SK-N-SH (cell line): ENCODE data around the gene SEMA3B. TPM values are rescaled to one million over a fixed set of nuclear protein-coding genes. Genes with fewer than 3 reads are reported as not detected.

Source experiments
- CTCF ChIA-PET: fragments of 300-600, 350-600 bp; formaldehyde crosslinking; extraction: SDS; loops from one replicate; lab custom pipeline; 2021; lab: Yijun Ruan, JAX
- POLR2A ChIA-PET: fragments of 350-600 bp; sonication (Branson Sonifier 250); formaldehyde crosslinking; extraction: SDS; loops from one replicate; lab custom pipeline; 2020; ENCODE audit warnings: antibody characterized with exemption, inconsistent platforms; lab: Yijun Ruan, JAX
- DNase-seq: peaks from one replicate; pipeline ENCODE4 v3.0.0; 2012
- H2AFZ ChIP-seq: fragments of 200-600 bp; sonication (generic); 2 replicates; pipeline ENCODE4 v1.8.1; 2016; ENCODE audit warnings: antibody characterized with exemption, mild to moderate bottlenecking, low read depth
- H3F3A ChIP-seq: fragments of 200-600 bp; sonication (generic); replicated peaks from 2 replicates; pipeline ENCODE3; 2016; ENCODE audit warnings: antibody characterized with exemption, mild to moderate bottlenecking; ENCODE audit not compliant: insufficient read depth
- H3K27ac ChIP-seq, 2 experiments: fragments of 200-500 bp in 1 of 2; fragments of 200-600 bp in 1 of 2; sonication (Bioruptor generic) in 1 of 2; sonication (generic), shearing (Covaris generic) in 1 of 2; 2 replicates each; pipeline versions ENCODE4 v1.5.1 to v1.6.1; 2014 to 2016; ENCODE audit warnings: low read depth in 2 of 2, inconsistent platforms in 1 of 2, low read length in 1 of 2, mild to moderate bottlenecking in 1 of 2, mixed read lengths in 1 of 2
- H3K27me3 ChIP-seq: fragments of 200-600 bp; sonication (generic), shearing (Covaris generic); 2 replicates; pipeline ENCODE4 v1.6.1; 2016; ENCODE audit warnings: mixed run types; ENCODE audit not compliant: insufficient read depth
- H3K36me3 ChIP-seq, 2 experiments: fragments of 200-500 bp in 1 of 2; fragments of 200-600 bp in 1 of 2; sonication (Bioruptor generic) in 1 of 2; sonication (generic) in 1 of 2; replicated peaks in 1 of 2; 2 replicates each; pipeline versions ENCODE3 to v1.5.1; 2014 to 2016; ENCODE audit warnings: low read length in 1 of 2, mild to moderate bottlenecking in 1 of 2; ENCODE audit not compliant: insufficient read depth in 2 of 2, control insufficient read depth in 1 of 2
- H3K4me1 ChIP-seq, 2 experiments: fragments of 200-500 bp in 1 of 2; fragments of 200-600 bp in 1 of 2; sonication (Bioruptor generic) in 1 of 2; sonication (generic), shearing (Covaris generic) in 1 of 2; 2 replicates each; pipeline versions ENCODE4 v1.5.1 to v1.6.1; 2014 to 2016; ENCODE audit warnings: low read depth in 1 of 2, low read length in 1 of 2, mixed run types in 1 of 2; ENCODE audit not compliant: insufficient read depth in 2 of 2, control insufficient read depth in 1 of 2
- H3K4me2 ChIP-seq: fragments of 200-600 bp; sonication (generic), shearing (Covaris generic); 2 replicates; pipeline ENCODE4 v1.6.1; 2017; ENCODE audit warnings: mixed run types
- H3K4me3 ChIP-seq, 2 experiments: fragments of 200-500 bp in 1 of 2; fragments of 200-600 bp in 1 of 2; sonication (Bioruptor generic) in 1 of 2; sonication (generic), shearing (Covaris generic) in 1 of 2; 2 replicates each; pipeline versions ENCODE4 v1.5.1 to v1.8.1; 2014 to 2016; ENCODE audit warnings: low read depth in 2 of 2, inconsistent platforms in 1 of 2, low read length in 1 of 2, mild to moderate bottlenecking in 1 of 2, mixed read lengths in 1 of 2, moderate library complexity in 1 of 2
- H3K79me2 ChIP-seq: fragments of 200-600 bp; sonication (generic); 2 replicates; pipeline ENCODE4 v1.8.1; 2017; ENCODE audit warnings: mild to moderate bottlenecking; ENCODE audit not compliant: insufficient read depth
- H3K9ac ChIP-seq: fragments of 200-600 bp; sonication (generic); 2 replicates; pipeline ENCODE4 v1.6.1; 2017; ENCODE audit warnings: mixed run types
- H3K9me2 ChIP-seq: fragments of 200-600 bp; sonication (generic); 2 replicates; pipeline ENCODE4 v1.6.1; 2017; ENCODE audit warnings: mixed run types
- H3K9me3 ChIP-seq: fragments of 200-600 bp; sonication (generic); 2 replicates; pipeline ENCODE4 v1.6.1; 2017; ENCODE audit warnings: mixed run types, mild to moderate bottlenecking, moderate library complexity
- H4K20me1 ChIP-seq: fragments of 200-600 bp; sonication (generic); 2 replicates; pipeline ENCODE4 v1.6.1; 2017; ENCODE audit warnings: mild to moderate bottlenecking, mixed run types; ENCODE audit not compliant: insufficient read depth
- EZH2phosphoT487 ChIP-seq: fragments of 200-600 bp; sonication (generic); IDR thresholded peaks from 2 replicates; pipeline ENCODE4 v1.6.1; 2017; ENCODE audit warnings: low read depth, mixed run types, mild to moderate bottlenecking, antibody characterized with exemption, moderate library complexity, borderline replicate concordance
- SIN3A ChIP-seq: IDR thresholded peaks from 2 replicates; pipeline ENCODE4 v1.6.1; 2012; ENCODE audit warnings: low read depth, mild to moderate bottlenecking, low read length, moderate library complexity, borderline replicate concordance
- WGBS: methylation state at CpG from one replicate; pipeline ENCODE4 v1.1.6; 2017; ENCODE audit warnings: low lambda C conversion rate; 5-methylcytosine and 5-hydroxymethylcytosine counted together
- polyA plus RNA-seq, 3 experiments: library from polyadenylated mRNA; depleted of rRNA; stranded (reverse); fragments of >200 nt; gene quantifications; 2 replicates each; pipeline ENCODE4 v1.2.3, GENCODE V29; 2012
- TF ChIP-seq, protein P1 (sequence below): fragments of 200-600 bp; sonication (generic); IDR thresholded peaks from 2 replicates; pipeline ENCODE4 v1.6.1; 2017; ENCODE audit warnings: antibody characterized with exemption, mild to moderate bottlenecking, moderate library complexity
- TF ChIP-seq, protein P2 (sequence below): IDR thresholded peaks from 2 replicates; pipeline ENCODE4 v1.4.0; 2012; ENCODE audit warnings: low read depth, borderline replicate concordance

Gene SEMA3B
- polyA plus RNA-seq, 1 of the 3 experiments (the other 2 are of a cell fraction): 14.9 TPM

DNA sequence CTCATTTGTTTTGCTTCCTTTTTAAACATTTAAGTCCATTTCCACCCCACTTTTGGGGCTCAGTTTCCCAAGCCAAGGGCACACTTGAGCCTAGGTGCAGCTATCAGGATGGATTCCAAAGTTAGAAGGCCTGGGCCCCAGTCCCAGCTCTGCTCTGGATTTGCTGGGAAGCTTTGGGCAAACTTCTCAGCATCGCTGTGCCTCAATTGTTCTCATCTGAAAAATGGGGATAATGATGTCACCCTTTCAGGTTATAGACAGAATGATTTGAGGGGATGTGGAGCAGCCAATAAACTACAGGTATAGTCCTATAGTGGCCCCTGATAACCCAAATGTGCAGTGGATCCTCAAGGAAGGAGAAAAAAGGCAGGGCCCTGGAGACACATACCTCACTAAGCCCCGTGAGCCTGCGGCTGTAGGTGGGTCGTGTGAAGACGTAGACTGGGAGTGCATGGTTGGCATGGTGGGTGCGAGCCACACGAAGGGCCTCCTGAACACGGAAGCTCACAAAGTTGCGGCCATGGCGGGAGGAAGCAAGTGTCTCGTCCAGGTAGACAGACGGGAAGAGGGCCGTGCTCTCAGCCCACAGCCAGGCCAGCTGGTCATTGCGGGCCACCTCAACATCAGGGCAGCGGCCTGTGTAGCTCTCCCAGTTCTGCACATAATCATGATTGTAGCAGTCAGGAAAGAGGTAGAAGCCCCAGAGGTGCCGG, 50.4 kb downstream of the SEMA3B start (continued):
- TF ChIP-seq, protein P1, sequence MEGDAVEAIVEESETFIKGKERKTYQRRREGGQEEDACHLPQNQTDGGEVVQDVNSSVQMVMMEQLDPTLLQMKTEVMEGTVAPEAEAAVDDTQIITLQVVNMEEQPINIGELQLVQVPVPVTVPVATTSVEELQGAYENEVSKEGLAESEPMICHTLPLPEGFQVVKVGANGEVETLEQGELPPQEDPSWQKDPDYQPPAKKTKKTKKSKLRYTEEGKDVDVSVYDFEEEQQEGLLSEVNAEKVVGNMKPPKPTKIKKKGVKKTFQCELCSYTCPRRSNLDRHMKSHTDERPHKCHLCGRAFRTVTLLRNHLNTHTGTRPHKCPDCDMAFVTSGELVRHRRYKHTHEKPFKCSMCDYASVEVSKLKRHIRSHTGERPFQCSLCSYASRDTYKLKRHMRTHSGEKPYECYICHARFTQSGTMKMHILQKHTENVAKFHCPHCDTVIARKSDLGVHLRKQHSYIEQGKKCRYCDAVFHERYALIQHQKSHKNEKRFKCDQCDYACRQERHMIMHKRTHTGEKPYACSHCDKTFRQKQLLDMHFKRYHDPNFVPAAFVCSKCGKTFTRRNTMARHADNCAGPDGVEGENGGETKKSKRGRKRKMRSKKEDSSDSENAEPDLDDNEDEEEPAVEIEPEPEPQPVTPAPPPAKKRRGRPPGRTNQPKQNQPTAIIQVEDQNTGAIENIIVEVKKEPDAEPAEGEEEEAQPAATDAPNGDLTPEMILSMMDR: no peak
- TF ChIP-seq, protein P2, sequence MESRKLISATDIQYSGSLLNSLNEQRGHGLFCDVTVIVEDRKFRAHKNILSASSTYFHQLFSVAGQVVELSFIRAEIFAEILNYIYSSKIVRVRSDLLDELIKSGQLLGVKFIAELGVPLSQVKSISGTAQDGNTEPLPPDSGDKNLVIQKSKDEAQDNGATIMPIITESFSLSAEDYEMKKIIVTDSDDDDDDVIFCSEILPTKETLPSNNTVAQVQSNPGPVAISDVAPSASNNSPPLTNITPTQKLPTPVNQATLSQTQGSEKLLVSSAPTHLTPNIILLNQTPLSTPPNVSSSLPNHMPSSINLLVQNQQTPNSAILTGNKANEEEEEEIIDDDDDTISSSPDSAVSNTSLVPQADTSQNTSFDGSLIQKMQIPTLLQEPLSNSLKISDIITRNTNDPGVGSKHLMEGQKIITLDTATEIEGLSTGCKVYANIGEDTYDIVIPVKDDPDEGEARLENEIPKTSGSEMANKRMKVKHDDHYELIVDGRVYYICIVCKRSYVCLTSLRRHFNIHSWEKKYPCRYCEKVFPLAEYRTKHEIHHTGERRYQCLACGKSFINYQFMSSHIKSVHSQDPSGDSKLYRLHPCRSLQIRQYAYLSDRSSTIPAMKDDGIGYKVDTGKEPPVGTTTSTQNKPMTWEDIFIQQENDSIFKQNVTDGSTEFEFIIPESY: no peak

DNA sequence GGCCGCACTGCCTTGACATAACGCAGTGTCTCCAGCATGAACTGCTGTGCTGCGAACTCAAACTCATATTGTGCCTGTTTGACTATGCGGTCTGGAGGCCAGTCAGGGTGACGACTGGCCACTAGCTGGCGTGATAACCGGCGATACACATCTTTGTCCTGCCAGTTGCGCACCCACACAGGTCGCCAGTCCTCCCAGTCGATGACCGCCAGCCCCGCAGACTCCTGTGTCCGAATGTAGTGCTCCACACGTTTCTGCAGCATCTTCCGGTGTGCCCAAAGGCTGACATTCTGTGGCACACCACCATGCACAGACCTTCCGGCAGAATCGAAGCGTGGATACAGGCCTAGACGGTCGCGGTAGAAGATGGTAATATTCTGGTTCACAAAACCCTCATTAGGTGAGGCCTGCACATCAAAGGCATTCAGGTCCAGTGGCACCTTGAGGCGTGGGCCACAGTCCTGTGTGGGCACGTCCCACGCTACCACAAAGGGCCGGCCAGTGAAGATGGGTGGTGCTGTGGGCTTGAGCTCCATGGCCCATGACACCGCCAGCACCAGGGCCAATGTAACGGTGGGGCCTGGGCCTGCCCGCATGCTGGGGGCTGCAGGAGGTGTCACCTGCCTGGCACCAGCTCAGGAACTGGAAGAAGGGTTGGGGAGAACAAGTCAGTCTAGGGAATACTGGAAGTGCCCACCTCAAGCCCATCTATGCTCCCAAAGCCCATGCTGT, 51.1 kb downstream of the SEMA3B start:
- no peaks in the 10 kb centered on the region for H3K9me2 ChIP-seq
- no peak overlapping the region for H2AFZ ChIP-seq
- WGBS: 74% methylated on average over 22 of the region's 29 CpGs
- H3K9ac ChIP-seq: peak overlapping the region; percentile 93
- H3K9me3 ChIP-seq: no peaks in the 10 kb centered on the region
- no peaks in the 10 kb centered on the region for H3K27me3 ChIP-seq
- POLR2A ChIA-PET: interaction anchor here (0.6 to 1.8 kb wide), 2 partner anchors 14 to 17 kb away, joined by 3 to 5 read pairs; no protein-coding TSS in a partner anchor
- peaks cover 15 to 37% of the 10 kb centered on the region in 2 experiments for H3K36me3 ChIP-seq
- peak overlapping the region; percentile 92 to 94 for H3K4me3 ChIP-seq
- peak overlapping the region; percentile 80 for H3K4me2 ChIP-seq
- no peaks in the 10 kb centered on the region for H4K20me1 ChIP-seq
- H3K4me1 ChIP-seq: peaks cover 0 to 40% of the 10 kb centered on the region in 2 experiments; a peak in 2 of 4 replicates
- peak overlapping the region; percentile 92 to 94 for H3K27ac ChIP-seq
- TF ChIP-seq SIN3A (no peak), EZH2phosphoT487 (no peak)
- TF ChIP-seq, protein P1: peak; percentile 16; the same call in 1 of the 2 replicates
- TF ChIP-seq, all 33 proteins: peak for 1
- Histone ChIP-seq H3K79me2 (peaks cover 39% of the 10 kb centered on the region), H3F3A (peaks cover 12% of the 10 kb centered on the region)
- CTCF ChIA-PET: interaction anchor here (0.7 to 6.0 kb wide), 8 partner anchors 8 to 223 kb away, joined by 3 to 60 read pairs (median 6); partner anchors contain the start of genes HYAL1, HYAL3, IFRD2 and NAA80
- no peak for DNase-seq
